Heart left ventricle (tissue), 16 donors: ENCODE data around the gene FLACC1. TPM values are rescaled to one million over a fixed set of nuclear protein-coding genes. Genes with fewer than 3 reads are reported as not detected.

Experiments used
- ATAC-seq, 4 donors: fragments of 200-7000 bp; cut with Tn5 transposase; one replicate each; pipeline ENCODE4 v1.9.1; 2020 to 2022; ENCODE audit warnings: moderate library complexity in 4 of 4, mild to moderate bottlenecking in 3 of 4, moderate number of reproducible peaks in 1 of 4
- DNase-seq, 5 donors: peaks; one replicate each; pipeline ENCODE4 v3.0.0-alpha.2; 2020
- H3K27ac ChIP-seq, 12 donors: fragments of 200-600 bp; sonication (generic) in 4 of 12; one replicate each; pipeline versions ENCODE4 v1.5.0 to v1.8.0; 2016 to 2022; ENCODE audit warnings: mild to moderate bottlenecking in 2 of 12
- H3K27me3 ChIP-seq, 9 donors: fragments of 200-600 bp; sonication (generic) in 2 of 9; one replicate each; pipeline versions ENCODE4 v1.5.1 to v1.8.0; 2016 to 2022; ENCODE audit warnings: mild to moderate bottlenecking in 3 of 9
- H3K36me3 ChIP-seq, 9 donors: fragments of 200-600 bp; sonication (generic) in 2 of 9; one replicate each; pipeline versions ENCODE4 v1.5.0 to v1.8.0; 2018 to 2022; ENCODE audit warnings: mild to moderate bottlenecking in 2 of 9
- H3K4me1 ChIP-seq, 12 donors: fragments of 200-600 bp; sonication (generic) in 4 of 12; one replicate each; pipeline versions ENCODE4 v1.5.0 to v1.8.0; 2016 to 2022; ENCODE audit warnings: mild to moderate bottlenecking in 3 of 12
- H3K4me3 ChIP-seq, 12 donors: fragments of 200-600 bp; sonication (generic) in 4 of 12; one replicate each; pipeline versions ENCODE4 v1.5.0 to v1.8.0; 2017 to 2022; ENCODE audit warnings: mild to moderate bottlenecking in 9 of 12, moderate library complexity in 4 of 12
- H3K9me3 ChIP-seq, 12 donors: fragments of 200-600 bp; sonication (generic) in 4 of 12; one replicate each; pipeline versions ENCODE4 v1.5.0 to v1.8.0; 2016 to 2022; ENCODE audit warnings: mild to moderate bottlenecking in 1 of 12
- POLR2A ChIP-seq, 2 donors: fragments of 450-650 bp; IDR thresholded peaks; one replicate each; pipeline ENCODE4 v1.6.1; 2017; ENCODE audit warnings: antibody characterized with exemption in 2 of 2, mild to moderate bottlenecking in 2 of 2, moderate library complexity in 2 of 2
- WGBS, 4 donors: extraction: QIAGEN DNeasy Blood & Tissue Kit in 2 of 4; methylation state at CpG; one replicate each; pipeline versions ENCODE4 v1.1.5 to v1.1.7; 2013 to 2018; 5-methylcytosine and 5-hydroxymethylcytosine counted together
- intact Hi-C, 10 donors: fragments of 100-400 bp; cut with DNase I; formaldehyde crosslinking; loops; one replicate each; pipeline versions ENCODE4 v1.11.1 to v1.14.2; 2022
- polyA plus RNA-seq, 2 donors: library from polyadenylated mRNA; stranded (reverse); fragments of 200-250 nt; gene quantifications; one replicate each; pipeline ENCODE4 v1.2.3, GENCODE V29; 2013
- total RNA-seq, 9 donors: library from RNA; depleted of rRNA in 2 of 9; stranded (reverse); fragments of >200 nt in 2 of 9; fragmentation: NEBNext Ultra II Directional in 3 of 9; extraction: Animal tissue kit (Norgen Biotek cat#: 25700) in 3 of 9; gene quantifications; one replicate each; pipeline versions ENCODE4 v1.1.0 to v1.2.4, GENCODE V29; 2016 to 2023
- TF ChIP-seq, protein P1 (sequence below), 12 donors: fragments of 200-600 bp; sonication (generic) in 4 of 12; IDR thresholded peaks; one replicate each; pipeline versions ENCODE4 v1.5.0 to v1.8.0; 2018 to 2022; ENCODE audit warnings: antibody characterized with exemption in 12 of 12, mild to moderate bottlenecking in 5 of 12
- donor health status: ischemic (EF 13 %, LVEDD 7.1; RV severe dilation, severe dysfunction).
- donor health status: healthy with polysubstance abuse.
- donor health status: DM: no; HTN: yes; CAD: no.
- donor health status: DM: no; HTN: no; CAD: no.
- donor health status: ischemic (EF 25% LVEDD 6.9; RV normal size, moderate dysfunction).
- donor health status: ischemic (EF 25% LVEDD 5.7; RV mildly dilated, moderate dysfunction).
- donor health status: healthy.
- donor health status: DM: yes; HTN: yes; CAD: no.
- donor health status: ischemic (EF 35%, LVEDD 5.7; RV mildly dilated, moderate dysfunction).
- donor health status: nonischemic (EF 11% LVEDD 7.7; RV severe dilation, severe dysfunction).
- donor health status: DM: yes; HTN: yes; CAD: no.
- donor health status: PGD.
- donor health status: ischemic (EF 29% LVEDD 5.4; RV normal size, mild dysfunction).
- donor health status: nonischemic (EF 23%, LVEDD 6.1; RV moderate dilation, normal function).

FLACC1 gene
- total and polyA plus RNA-seq, 11 donors, result 1.1 to 8.1 (median 7.0) TPM

GRCh38 chr2:201273330-201273983 lies 83.7 kb downstream of the FLACC1 start:
- no peaks in the 10 kb centered on the region for H3K4me1 ChIP-seq
- no peak for DNase-seq
- H3K36me3 ChIP-seq, result peaks cover 0 to 96% (median 55%) of the 10 kb centered on the region in 9 donors
- no peak overlapping the region for H3K4me3 ChIP-seq
- H3K27me3 ChIP-seq, result no peaks in the 10 kb centered on the region
- no peaks in the 10 kb centered on the region for H3K9me3 ChIP-seq
- no peak overlapping the region for H3K27ac ChIP-seq
- ATAC-seq, result no peak
- WGBS, 4 donors, result 85 to 88% (median 87%) methylated on average over 9 of the region's 9 CpGs
- no peak for TF ChIP-seq POLR2A (IDR thresholded peaks at IDR 0.05)
- TF ChIP-seq, protein P1, sequence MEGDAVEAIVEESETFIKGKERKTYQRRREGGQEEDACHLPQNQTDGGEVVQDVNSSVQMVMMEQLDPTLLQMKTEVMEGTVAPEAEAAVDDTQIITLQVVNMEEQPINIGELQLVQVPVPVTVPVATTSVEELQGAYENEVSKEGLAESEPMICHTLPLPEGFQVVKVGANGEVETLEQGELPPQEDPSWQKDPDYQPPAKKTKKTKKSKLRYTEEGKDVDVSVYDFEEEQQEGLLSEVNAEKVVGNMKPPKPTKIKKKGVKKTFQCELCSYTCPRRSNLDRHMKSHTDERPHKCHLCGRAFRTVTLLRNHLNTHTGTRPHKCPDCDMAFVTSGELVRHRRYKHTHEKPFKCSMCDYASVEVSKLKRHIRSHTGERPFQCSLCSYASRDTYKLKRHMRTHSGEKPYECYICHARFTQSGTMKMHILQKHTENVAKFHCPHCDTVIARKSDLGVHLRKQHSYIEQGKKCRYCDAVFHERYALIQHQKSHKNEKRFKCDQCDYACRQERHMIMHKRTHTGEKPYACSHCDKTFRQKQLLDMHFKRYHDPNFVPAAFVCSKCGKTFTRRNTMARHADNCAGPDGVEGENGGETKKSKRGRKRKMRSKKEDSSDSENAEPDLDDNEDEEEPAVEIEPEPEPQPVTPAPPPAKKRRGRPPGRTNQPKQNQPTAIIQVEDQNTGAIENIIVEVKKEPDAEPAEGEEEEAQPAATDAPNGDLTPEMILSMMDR (IDR thresholded peaks at IDR 0.05), result no peak
- intact Hi-C loops, result no loop called here

DNA sequence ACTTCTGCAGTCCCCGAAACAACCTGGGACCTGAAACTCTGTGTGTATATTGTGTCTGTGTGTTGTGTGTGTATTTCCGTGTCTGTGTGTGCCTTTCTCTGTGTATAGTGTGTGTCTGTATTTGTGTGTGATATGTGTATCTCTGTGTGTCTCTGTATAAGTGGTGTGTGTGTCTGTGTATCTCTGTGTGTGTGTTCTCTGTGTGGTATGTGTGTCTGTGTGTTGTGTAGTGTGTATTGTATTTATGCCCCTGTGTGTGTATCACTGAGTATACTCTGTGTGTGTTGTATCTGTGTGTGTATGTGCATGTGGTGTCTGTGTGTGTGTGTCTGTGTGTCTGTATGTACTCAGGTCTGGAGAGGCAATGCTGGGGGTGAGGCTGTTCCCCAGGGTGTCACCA lies 85.2 kb downstream of the FLACC1 start:
- ATAC-seq (no peak), DNase-seq (no peak)
- H3K4me1 ChIP-seq, result no peaks in the 10 kb centered on the region
- no peak overlapping the region for H3K27ac ChIP-seq
- H3K36me3 ChIP-seq, result peaks cover 0 to 96% (median 48%) of the 10 kb centered on the region in 9 donors
- intact Hi-C loops, result no loop called here
- no peaks in the 10 kb centered on the region for H3K9me3 ChIP-seq
- no peak overlapping the region for H3K4me3 ChIP-seq
- 92 to 97% (median 93%) methylated on average over 2 of the region's 2 CpGs for WGBS, 4 donors
- TF ChIP-seq POLR2A (IDR thresholded peaks at IDR 0.05), result no peak
- no peaks in the 10 kb centered on the region for H3K27me3 ChIP-seq

DNA sequence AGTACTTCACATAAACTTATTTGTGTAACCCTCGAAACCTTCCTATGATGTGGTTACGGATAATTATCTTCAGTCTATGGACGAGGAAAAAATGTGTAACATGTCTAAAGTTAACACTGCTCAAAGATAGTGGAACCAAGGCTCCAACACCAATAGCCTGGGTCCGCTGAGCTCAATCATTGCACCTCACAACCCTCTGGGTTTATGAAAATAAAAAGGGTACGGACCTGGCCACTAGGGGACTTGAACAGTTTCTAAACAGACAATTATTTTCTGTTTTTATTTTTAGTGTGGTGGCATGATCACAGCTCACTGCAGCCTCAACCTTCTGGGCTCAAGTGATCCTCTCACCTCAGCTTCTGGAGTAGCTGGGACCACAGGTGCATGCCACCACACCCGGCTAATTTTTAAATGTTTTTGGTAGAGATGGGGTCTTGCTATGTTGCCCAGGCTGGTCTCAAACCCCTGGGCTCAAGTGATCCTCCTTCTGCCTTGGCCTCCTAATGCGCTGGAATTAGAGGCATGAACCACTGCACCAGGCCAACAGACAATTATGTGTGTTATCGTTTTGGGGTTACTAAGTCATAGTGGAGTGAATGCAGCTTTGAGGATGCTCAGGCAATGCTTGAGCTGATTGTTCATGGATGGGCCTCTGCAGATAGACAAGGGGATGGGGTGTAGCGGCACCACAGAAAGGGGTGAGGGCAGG lies 86.7 kb downstream of the FLACC1 start:
- intact Hi-C loops, result no loop called here
- DNase-seq (no peak), ATAC-seq (no peak)
- Histone ChIP-seq H3K4me3 (no peak overlapping the region), H3K36me3 (peaks cover 0 to 90% (median 44%) of the 10 kb centered on the region in 9 donors), H3K27ac (no peak overlapping the region), H3K4me1 (peaks cover 0 to 2% (median 0%) of the 10 kb centered on the region in 12 donors), H3K27me3 (no peaks in the 10 kb centered on the region), H3K9me3 (no peaks in the 10 kb centered on the region)
- WGBS, 4 donors, result 88 to 93% (median 90%) methylated on average over 9 of the region's 9 CpGs
- TF ChIP-seq, protein P1 (IDR thresholded peaks at IDR 0.05), result peak in 1 of 12 donors; percentile 13
- TF ChIP-seq POLR2A (IDR thresholded peaks at IDR 0.05), result no peak

DNA sequence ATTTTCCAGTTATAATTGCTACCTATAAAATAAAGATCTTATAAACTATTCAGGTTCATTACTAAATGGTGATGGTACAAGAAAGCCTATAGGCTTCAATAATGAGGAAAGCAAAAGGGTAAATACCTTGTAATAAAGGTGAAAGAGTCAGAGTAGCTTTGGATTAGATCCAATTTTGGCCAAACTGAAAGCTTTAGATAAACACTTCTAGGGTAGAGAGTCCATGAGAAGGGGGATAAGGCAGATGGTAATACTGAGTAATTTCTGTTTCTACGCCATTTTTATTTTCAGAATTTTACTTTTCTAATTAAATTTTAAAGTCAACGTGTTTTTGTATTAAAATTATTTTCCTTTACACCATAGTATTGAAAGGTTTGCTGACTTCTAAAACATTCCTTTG lies 87.4 kb downstream of the FLACC1 start:
- no peak for DNase-seq
- no peaks in the 10 kb centered on the region for H3K27me3 ChIP-seq
- H3K36me3 ChIP-seq, result peaks cover 0 to 83% (median 37%) of the 10 kb centered on the region in 9 donors
- TF ChIP-seq, protein P1 (IDR thresholded peaks at IDR 0.05), result no peak
- no peak for TF ChIP-seq POLR2A (IDR thresholded peaks at IDR 0.05)
- no peak for ATAC-seq
- H3K4me3 ChIP-seq, result no peak overlapping the region
- no peaks in the 10 kb centered on the region for H3K9me3 ChIP-seq
- peaks cover 0 to 9% (median under 1%) of the 10 kb centered on the region in 12 donors for H3K4me1 ChIP-seq
- H3K27ac ChIP-seq, result no peak overlapping the region
- intact Hi-C loops, result no loop called here
- WGBS, 4 donors, result 91 to 97% (median 95%) methylated on average over 2 of the region's 2 CpGs
